Caco-2 (cell line): Measurements from ENCODE around the gene BACE2. TPM values are rescaled to one million over a fixed set of nuclear protein-coding genes. Genes with fewer than 3 reads are reported as not detected.
A peak's percentile ranks its signal among the peaks of the same experiment; 100 is the strongest.

Experiments used
- BruUV-seq: library from RNA; stranded (reverse); fragments of 400-500 nt; replicated peaks from 2 replicates; lab custom pipeline; 2021; lab: Mats Ljungman, UMichigan
- CTCF ChIA-PET: fragments of 300-600 bp; sonication (Branson Sonifier 250); formaldehyde crosslinking; loops from one replicate; lab custom pipeline; 2022; ENCODE audit warnings: antibody characterized with exemption; lab: Charles Lee
- POLR2A ChIA-PET: fragments of 300-600 bp; sonication (Branson Sonifier 250); formaldehyde crosslinking; loops from one replicate; lab custom pipeline; 2022; ENCODE audit warnings: antibody characterized with exemption; lab: Charles Lee
- DNase-seq, 2 experiments: peaks; one replicate each; pipeline versions ENCODE4 v3.0.0 to v3.0.0-alpha.2; 2020 to 2022
- H3K27me3 ChIP-seq: replicated peaks from 2 replicates; pipeline ENCODE4 v1.6.0; 2011; ENCODE audit warnings: low read length; ENCODE audit not compliant: control insufficient read depth, insufficient read depth
- H3K36me3 ChIP-seq: 2 replicates; pipeline ENCODE4 v1.5.1; 2011; ENCODE audit warnings: low read length; ENCODE audit not compliant: control insufficient read depth, insufficient read depth
- H3K4me1 ChIP-seq: fragments of 250-450 bp; sonication (Bioruptor Pico); 2 replicates; pipeline ENCODE4 v1.5.1; 2020; ENCODE audit warnings: mild to moderate bottlenecking
- H3K4me3 ChIP-seq: 2 replicates; pipeline ENCODE4 v1.5.1; 2011; ENCODE audit warnings: low read depth, mild to moderate bottlenecking, control low read depth, low read length
- H3K9me3 ChIP-seq: fragments of 250-450 bp; sonication (Bioruptor Pico); 2 replicates; pipeline ENCODE4 v1.5.1; 2020; ENCODE audit warnings: mild to moderate bottlenecking, moderate library complexity
- H3K27ac Mint-ChIP-seq: one replicate; pipeline ENCODE4 v1.8.0; 2022; ENCODE audit warnings: mixed read lengths; ENCODE audit not compliant: unreplicated experiment
- H3K27me3 Mint-ChIP-seq: one replicate; pipeline ENCODE4 v1.8.0; 2022; ENCODE audit warnings: mixed read lengths; ENCODE audit not compliant: insufficient read depth, unreplicated experiment
- H3K36me3 Mint-ChIP-seq: one replicate; pipeline ENCODE4 v1.8.0; 2022; ENCODE audit warnings: mild to moderate bottlenecking, mixed read lengths; ENCODE audit not compliant: insufficient read depth, unreplicated experiment
- H3K4me1 Mint-ChIP-seq: one replicate; pipeline ENCODE4 v1.8.0; 2022; ENCODE audit warnings: low read depth, mixed read lengths; ENCODE audit not compliant: unreplicated experiment
- H3K4me3 Mint-ChIP-seq: one replicate; pipeline ENCODE4 v1.8.0; 2022; ENCODE audit warnings: mild to moderate bottlenecking, moderate library complexity, mixed read lengths; ENCODE audit not compliant: unreplicated experiment
- H3K9me3 Mint-ChIP-seq: one replicate; pipeline ENCODE4 v1.8.0; 2022; ENCODE audit warnings: mixed read lengths; ENCODE audit not compliant: unreplicated experiment
- CTCF ChIP-seq, 2 experiments: fragments of 200-600 bp in 1 of 2; IDR thresholded peaks; 1 replicate in 1 of 2; 2 replicates in 1 of 2; pipeline versions ENCODE4 v1.5.1 to v1.8.0; 2011 to 2022; ENCODE audit warnings: antibody characterized with exemption in 1 of 2, control low read depth in 1 of 2, inconsistent platforms in 1 of 2, low read depth in 1 of 2, low read length in 1 of 2, mild to moderate bottlenecking in 1 of 2, moderate library complexity in 1 of 2; ENCODE audit not compliant: insufficient read depth in 1 of 2, severe bottlenecking in 1 of 2, unreplicated experiment in 1 of 2
- intact Hi-C: fragments of 100-400 bp; cut with micrococcal nuclease; formaldehyde crosslinking; loops from one replicate; pipeline ENCODE4 v1.10.0; 2022; ENCODE audit not compliant: unreplicated experiment
- total RNA-seq: library from RNA; stranded (reverse); gene quantifications from 2 replicates; pipeline ENCODE4 v1.2.3, GENCODE V29; 2022

Gene BACE2
- total RNA-seq, 1 experiment from 2014 or later: 8.8 TPM

GRCh38 chr21:41121785-41122415, 46.1 kb upstream of the BACE2 start:
- H3K4me3 ChIP-seq: no peak overlapping the region
- H3K36me3 ChIP-seq: no peaks in the 10 kb centered on the region
- intact Hi-C loops: loop anchor here (1.0 to 5.0 kb wide), 2 partner anchors 12 to 340 kb away; no protein-coding TSS in a partner anchor
- no peaks in the 10 kb centered on the region for H3K9me3 ChIP-seq
- no peak overlapping the region for H3K4me3 Mint-ChIP-seq
- CTCF ChIA-PET: interaction anchor here (2.1 kb wide), 1 partner anchor 11 kb away, joined by 6 read pairs; no protein-coding TSS in a partner anchor
- H3K4me1 Mint-ChIP-seq: no peaks in the 10 kb centered on the region
- peak; percentile 81 to 83 for DNase-seq
- H3K27ac Mint-ChIP-seq: no peak overlapping the region
- POLR2A ChIA-PET: no interaction called here
- H3K4me1 ChIP-seq: no peaks in the 10 kb centered on the region
- no peaks in the 10 kb centered on the region for H3K27me3 ChIP-seq
- H3K36me3 Mint-ChIP-seq: no peaks in the 10 kb centered on the region
- no TSS peak for BruUV-seq
- TF ChIP-seq CTCF (IDR thresholded peaks at IDR 0.05; ENCODE audit: insufficient read depth in 1 of 2, low read depth in 1 of 2, low read length in 1 of 2, severe bottlenecking in 1 of 2, unreplicated experiment in 1 of 2): peak; percentile 67 to 75
- no peaks in the 10 kb centered on the region for H3K9me3 Mint-ChIP-seq
- peaks cover 21% of the 10 kb centered on the region for H3K27me3 Mint-ChIP-seq

- CTCF ChIA-PET: interaction anchor here (1.2 to 2.8 kb wide), 2 partner anchors 9 to 11 kb away, joined by 3 to 7 read pairs; no protein-coding TSS in a partner anchor
- no peak overlapping the region for H3K4me3 ChIP-seq
- POLR2A ChIA-PET: no interaction called here
- Mint-ChIP-seq H3K36me3 (no peaks in the 10 kb centered on the region), H3K9me3 (no peaks in the 10 kb centered on the region), H3K27ac (no peak overlapping the region), H3K4me1 (no peaks in the 10 kb centered on the region), H3K27me3 (peaks cover 17% of the 10 kb centered on the region), H3K4me3 (no peak overlapping the region)
- H3K9me3 ChIP-seq: no peaks in the 10 kb centered on the region
- no peaks in the 10 kb centered on the region for H3K36me3 ChIP-seq
- TF ChIP-seq CTCF (IDR thresholded peaks at IDR 0.05; ENCODE audit: insufficient read depth in 1 of 2, low read depth in 1 of 2, low read length in 1 of 2, severe bottlenecking in 1 of 2, unreplicated experiment in 1 of 2): no peak
- intact Hi-C loops: loop anchor here (5.0 kb wide), 1 partner anchor 338 kb away; no protein-coding TSS in a partner anchor
- H3K27me3 ChIP-seq: no peaks in the 10 kb centered on the region
- H3K4me1 ChIP-seq: no peaks in the 10 kb centered on the region
- no peak for DNase-seq
- no TSS peak for BruUV-seq
Measured at GRCh38 chr21:41124641-41125201, 43.2 kb upstream of the BACE2 start.

DNA sequence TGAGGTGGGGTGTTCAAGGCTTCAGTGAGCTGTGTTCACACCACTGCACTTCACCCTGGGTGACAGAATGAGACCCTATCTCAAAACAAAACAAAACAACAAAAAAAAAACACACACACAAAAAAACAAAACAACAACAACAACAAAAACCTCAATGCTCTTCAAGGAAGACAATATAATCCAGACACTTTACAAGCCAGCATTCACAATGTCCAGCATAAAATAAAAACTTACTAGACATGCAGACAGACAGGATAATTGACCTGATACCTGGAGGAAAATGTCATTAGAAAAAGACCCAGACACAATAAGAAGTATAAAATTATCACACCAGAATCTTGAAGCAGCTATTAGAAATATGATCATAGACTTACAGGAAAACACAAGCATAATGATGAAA, 39.0 kb upstream of the BACE2 start:
- ChIA-PET POLR2A (no interaction called here), CTCF (no interaction called here)
- Mint-ChIP-seq H3K27me3 (peaks cover 8% of the 10 kb centered on the region), H3K4me1 (no peaks in the 10 kb centered on the region), H3K36me3 (no peaks in the 10 kb centered on the region), H3K27ac (no peak overlapping the region), H3K9me3 (no peaks in the 10 kb centered on the region), H3K4me3 (no peak overlapping the region)
- H3K4me1 ChIP-seq: no peaks in the 10 kb centered on the region
- no peaks in the 10 kb centered on the region for H3K36me3 ChIP-seq
- intact Hi-C loops: no loop called here
- DNase-seq: no peak
- no peaks in the 10 kb centered on the region for H3K27me3 ChIP-seq
- no peak overlapping the region for H3K4me3 ChIP-seq
- BruUV-seq: no TSS peak
- no peaks in the 10 kb centered on the region for H3K9me3 ChIP-seq
- TF ChIP-seq CTCF (IDR thresholded peaks at IDR 0.05; ENCODE audit: insufficient read depth in 1 of 2, low read depth in 1 of 2, low read length in 1 of 2, severe bottlenecking in 1 of 2, unreplicated experiment in 1 of 2): no peak
